ENCODE measurements around the gene LRMDA. TPM values are rescaled to one million over a fixed set of nuclear protein-coding genes. Genes with fewer than 3 reads are reported as not detected.

Gene LRMDA
- total and polyA plus RNA-seq, 2 of the 13 experiments (the other 11 are each of a cell fraction or from before 2014, with no cell fraction given): 13.4 to 22.0 TPM

- no peak for TF ChIP-seq TAF15 (IDR thresholded peaks at IDR 0.05; ENCODE audit: low read depth, low read length, poor library complexity, severe bottlenecking)
- TF ChIP-seq ZNF564 (CRISPR knock-in tag; IDR thresholded peaks at IDR 0.05): no peak
- TF ChIP-seq EEA1 (CRISPR knock-in tag; IDR thresholded peaks at IDR 0.05; ENCODE audit: borderline replicate concordance): no peak
- TF ChIP-seq RBM22 (optimal IDR thresholded peaks at IDR 0.05; ENCODE audit: low read length): peak; percentile 90
- 0 out of 2 replicates have a peak, but pooled peaks have one; percentile 28 for TF ChIP-seq ZMYM2 (CRISPR knock-in tag; IDR thresholded peaks at IDR 0.05)
- no peak for TF ChIP-seq NR2C2 (CRISPR knock-in tag; IDR thresholded peaks at IDR 0.05; ENCODE audit: borderline replicate concordance)
- 0 out of 2 replicates have a peak, but pooled peaks have one; percentile 37 for TF ChIP-seq ATF7-NPFF (CRISPR knock-in tag; IDR thresholded peaks at IDR 0.05; ENCODE audit: low read depth)
- TF ChIP-seq MTA1 (CRISPR knock-in tag; IDR thresholded peaks at IDR 0.05; ENCODE audit: borderline replicate concordance): peak; percentile 49; the same call in 1 of the 2 replicates
- TF ChIP-seq ARNT2 (CRISPR knock-in tag; IDR thresholded peaks at IDR 0.05; ENCODE audit: low read depth): no peak
- TF ChIP-seq NONO (IDR thresholded peaks at IDR 0.05): no peak
- TF ChIP-seq NONO (CRISPR knock-in tag; conservative IDR thresholded peaks at IDR 0.05): no peak
- TF ChIP-seq HNRNPL (IDR thresholded peaks at IDR 0.05; ENCODE audit: low read depth, low read length): peak; percentile 71; the same call in 1 of the 2 replicates
- TF ChIP-seq ZNF543 (CRISPR knock-in tag; IDR thresholded peaks at IDR 0.05): no peak
- no peak for TF ChIP-seq ELF1 (CRISPR knock-in tag; IDR thresholded peaks at IDR 0.05)
- TF ChIP-seq ZNF432 (CRISPR knock-in tag; IDR thresholded peaks at IDR 0.05; ENCODE audit: borderline replicate concordance): no peak
- no peak for TF ChIP-seq REST (IDR thresholded peaks at IDR 0.05; ENCODE audit: borderline replicate concordance in 1 of 2, low read depth in 1 of 2, low read length in 2 of 2)
- no peak for TF ChIP-seq ZNF33A (CRISPR knock-in tag; IDR thresholded peaks at IDR 0.05; ENCODE audit: borderline replicate concordance)
- TF ChIP-seq ZNF468 (CRISPR knock-in tag; IDR thresholded peaks at IDR 0.05): 0 out of 2 replicates have a peak, but pooled peaks have one; percentile 37
- TF ChIP-seq GRHL1 (CRISPR knock-in tag; conservative IDR thresholded peaks at IDR 0.05): no peak
- no peak for TF ChIP-seq ZNF17 (CRISPR knock-in tag; IDR thresholded peaks at IDR 0.05)
- no peak for TF ChIP-seq POLR2AphosphoS2 (IDR thresholded peaks at IDR 0.05; ENCODE audit: low read depth, low read length)
- no peak; the same call in 1 of the 2 replicates for TF ChIP-seq ZMYM4 (CRISPR knock-in tag; IDR thresholded peaks at IDR 0.05)
- peak; percentile 94 for TF ChIP-seq HNRNPK (IDR thresholded peaks at IDR 0.05; ENCODE audit: low read depth, low read length, poor library complexity, severe bottlenecking)
- no peak for TF ChIP-seq POLR2AphosphoS5 (IDR thresholded peaks at IDR 0.05; ENCODE audit: low read depth, low read length)
Observed at GRCh38 chr10:75398692-75399460, 32.5 kb upstream of the LRMDA start (continued).

Measured in HepG2 (cell line).